Smooth muscle cell (in vitro differentiated cells): ENCODE results near the gene STX18. TPM values are rescaled to one million over a fixed set of nuclear protein-coding genes. Genes with fewer than 3 reads are reported as not detected.
A peak's percentile ranks its signal among the peaks of the same experiment; 100 is the strongest.

Source experiments
- DNase-seq: peaks from one replicate; lab custom pipeline; 2025; ENCODE audit not compliant: unreplicated experiment; lab: John Stamatoyannopoulos, UW
- H2AFZ ChIP-seq: fragments of 200-600 bp; sonication (generic); 2 replicates; pipeline ENCODE4 v1.6.0; 2016; ENCODE audit warnings: antibody characterized with exemption, low read depth, mild to moderate bottlenecking
- H3F3A ChIP-seq: fragments of 200-600 bp; sonication (generic); 2 replicates; pipeline ENCODE4 v1.6.0; 2017; ENCODE audit warnings: antibody characterized with exemption, low read depth
- H3K27ac ChIP-seq: fragments of 200-600 bp; sonication (generic); 2 replicates; pipeline ENCODE4 v1.5.1; 2016; ENCODE audit warnings: low read depth, mild to moderate bottlenecking
- H3K27me3 ChIP-seq: fragments of 200-600 bp; sonication (generic); 2 replicates; pipeline ENCODE4 v1.6.1; 2016; ENCODE audit warnings: low read depth, mild to moderate bottlenecking
- H3K36me3 ChIP-seq: fragments of 200-600 bp; sonication (generic); 2 replicates; pipeline ENCODE4 v1.5.1; 2016; ENCODE audit warnings: low read depth
- H3K4me1 ChIP-seq: fragments of 200-600 bp; sonication (generic); 2 replicates; pipeline ENCODE4 v1.5.1; 2016; ENCODE audit warnings: low read depth
- H3K4me2 ChIP-seq: fragments of 200-600 bp; sonication (generic); 2 replicates; pipeline ENCODE4 v1.6.0; 2016; ENCODE audit warnings: mild to moderate bottlenecking
- H3K4me3 ChIP-seq: fragments of 200-600 bp; sonication (generic); 2 replicates; pipeline ENCODE4 v1.5.1; 2016; ENCODE audit warnings: mild to moderate bottlenecking
- H3K79me2 ChIP-seq: fragments of 200-600 bp; sonication (generic); 2 replicates; pipeline ENCODE4 v1.6.0; 2016; ENCODE audit warnings: low read depth, mild to moderate bottlenecking
- H3K9ac ChIP-seq: fragments of 200-600 bp; sonication (generic); 2 replicates; pipeline ENCODE4 v1.6.0; 2016; ENCODE audit warnings: low read depth
- H3K9me3 ChIP-seq: fragments of 200-600 bp; sonication (generic); replicated peaks from 2 replicates; pipeline ENCODE4 v1.5.1; 2016; ENCODE audit warnings: low read depth
- H4K20me1 ChIP-seq: fragments of 200-600 bp; sonication (generic); 2 replicates; pipeline ENCODE4 v1.6.0; 2016; ENCODE audit warnings: low read depth
- CTCF ChIP-seq: fragments of 200-600 bp; sonication (generic); IDR thresholded peaks from 2 replicates; pipeline ENCODE4 v1.5.1; 2017; ENCODE audit warnings: borderline replicate concordance, mild to moderate bottlenecking, antibody characterized with exemption; ENCODE audit not compliant: insufficient read depth, poor library complexity, severe bottlenecking
- WGBS: methylation state at CpG from one replicate; pipeline ENCODE4 v1.1.7; 2016; ENCODE audit warnings: low lambda C conversion rate; 5-methylcytosine and 5-hydroxymethylcytosine counted together
- polyA plus RNA-seq: library from polyadenylated mRNA; unstranded; fragments of >200 nt; fragmentation: Nextera tagmentation; extraction: Ambion mirVana; gene quantifications from 2 replicates; pipeline ENCODE4 v1.2.1, GENCODE V29; 2016
- total RNA-seq: library from RNA; depleted of rRNA; stranded (reverse); fragments of >200 nt; gene quantifications from 2 replicates; pipeline ENCODE4 v1.2.3, GENCODE V29; 2014

Gene STX18
- total and polyA plus RNA-seq, 2 experiments from 2014 or later: 17.7 to 23.3 TPM

- Histone ChIP-seq H4K20me1 (no peaks in the 10 kb centered on the region), H2AFZ (peak overlapping the region; percentile 67), H3K4me1 (peaks cover 7% of the 10 kb centered on the region), H3K79me2 (no peaks in the 10 kb centered on the region), H3K4me3 (peak overlapping the region; percentile 77), H3K27me3 (peaks cover 81% of the 10 kb centered on the region), H3K4me2 (peak overlapping the region; percentile 99), H3K36me3 (no peaks in the 10 kb centered on the region), H3K27ac (no peak overlapping the region), H3F3A (no peaks in the 10 kb centered on the region), H3K9me3 (no peaks in the 10 kb centered on the region), H3K9ac (peak overlapping the region; percentile 22)
- no peak for DNase-seq
- under 1% methylated on average over 33 of the region's 36 CpGs for WGBS
- TF ChIP-seq CTCF: no peak
Observed at GRCh38 chr4:4386296-4386735, 155.5 kb downstream of the STX18 start.

- Histone ChIP-seq H3K4me2 (peak overlapping the region; percentile 99), H3F3A (no peaks in the 10 kb centered on the region), H3K4me3 (peak overlapping the region; percentile 77), H4K20me1 (no peaks in the 10 kb centered on the region), H3K4me1 (peaks cover 7% of the 10 kb centered on the region), H3K9me3 (no peaks in the 10 kb centered on the region), H3K27me3 (peaks cover 86% of the 10 kb centered on the region), H3K9ac (no peak overlapping the region), H3K36me3 (no peaks in the 10 kb centered on the region), H2AFZ (peak overlapping the region; percentile 67), H3K79me2 (no peaks in the 10 kb centered on the region), H3K27ac (no peak overlapping the region)
- DNase-seq: no peak
- no peak for TF ChIP-seq CTCF
- WGBS: 10% methylated on average over 38 of the region's 38 CpGs
Observed at GRCh38 chr4:4385729-4386295, 156.0 kb downstream of the STX18 start.

- DNase-seq: no peak
- Histone ChIP-seq H3F3A (no peaks in the 10 kb centered on the region), H3K9me3 (no peaks in the 10 kb centered on the region), H3K4me2 (no peak overlapping the region), H3K4me3 (no peak overlapping the region), H3K79me2 (no peaks in the 10 kb centered on the region), H2AFZ (no peak overlapping the region), H3K36me3 (no peaks in the 10 kb centered on the region), H3K27me3 (peaks cover 83% of the 10 kb centered on the region), H3K9ac (no peak overlapping the region), H4K20me1 (no peaks in the 10 kb centered on the region), H3K4me1 (peaks cover 7% of the 10 kb centered on the region), H3K27ac (no peak overlapping the region)
- WGBS: 40% methylated on average over 5 of the region's 5 CpGs
- peak; percentile 31 for TF ChIP-seq CTCF
Observed at GRCh38 chr4:4384837-4385236, 157.0 kb downstream of the STX18 start.

GRCh38 chr4:4383085-4383484 is 158.8 kb downstream of the STX18 start:
- peaks cover 7% of the 10 kb centered on the region for H3K4me1 ChIP-seq
- 91% methylated on average over 3 of the region's 3 CpGs for WGBS
- H3K36me3 ChIP-seq: no peaks in the 10 kb centered on the region
- no peaks in the 10 kb centered on the region for H3K9me3 ChIP-seq
- H3K9ac ChIP-seq: no peak overlapping the region
- no peak overlapping the region for H2AFZ ChIP-seq
- no peak overlapping the region for H3K4me2 ChIP-seq
- H3K27me3 ChIP-seq: peaks cover 65% of the 10 kb centered on the region
- no peaks in the 10 kb centered on the region for H4K20me1 ChIP-seq
- TF ChIP-seq CTCF: no peak
- H3K79me2 ChIP-seq: no peaks in the 10 kb centered on the region
- H3K4me3 ChIP-seq: no peak overlapping the region
- no peak overlapping the region for H3K27ac ChIP-seq
- H3F3A ChIP-seq: no peaks in the 10 kb centered on the region
- no peak for DNase-seq
